ENCODE data around the gene NR3C2.

The NR3C2 gene

DNA sequence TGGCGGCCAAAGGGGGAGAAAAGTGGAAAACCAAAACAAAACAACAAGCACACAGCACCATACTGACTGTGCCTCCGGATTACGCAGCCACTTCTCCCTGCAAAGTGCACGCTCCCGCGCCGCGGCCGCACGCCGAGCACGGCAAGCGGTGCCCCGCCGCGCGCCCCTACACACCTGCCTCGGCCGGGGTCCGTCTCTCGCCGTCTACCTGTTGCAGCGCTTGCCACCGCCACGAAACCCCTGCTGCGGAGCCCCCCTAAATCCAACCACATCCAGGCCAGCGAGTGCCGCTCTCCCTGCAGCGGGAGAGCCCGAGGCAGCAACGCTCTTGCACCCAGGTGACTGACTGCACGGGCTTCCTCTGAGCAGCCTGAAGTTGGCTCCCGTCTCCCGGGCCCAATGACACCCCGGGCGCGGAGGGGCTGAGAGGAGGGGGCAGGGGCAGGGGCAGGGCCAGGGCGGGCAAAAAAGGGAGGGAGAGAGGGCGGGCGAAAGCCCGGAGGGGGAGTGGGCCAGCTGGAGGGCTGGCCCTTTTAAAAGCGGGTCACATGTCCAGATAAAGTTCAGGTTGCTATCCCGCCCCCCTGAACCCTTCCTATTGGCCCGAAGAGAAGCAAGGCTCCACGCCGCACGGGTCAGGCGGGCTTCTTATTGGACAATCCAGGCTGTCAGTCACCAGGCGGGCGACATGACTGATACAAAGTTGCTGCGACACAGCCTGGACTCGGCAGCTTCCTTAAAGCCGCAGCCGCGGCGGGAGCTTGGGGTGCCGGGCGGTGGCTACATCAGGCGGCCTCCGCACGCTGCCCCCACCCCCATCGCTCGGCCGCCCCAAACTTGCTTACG lies at the start of gene NR3C2:
TSS of gene NR3C2 (minus strand) at position 429 of the 846 bp plus-strand sequence.
- DNase-seq (ENCODE audit: low read depth, low spot score), result peak; percentile 93

DNA sequence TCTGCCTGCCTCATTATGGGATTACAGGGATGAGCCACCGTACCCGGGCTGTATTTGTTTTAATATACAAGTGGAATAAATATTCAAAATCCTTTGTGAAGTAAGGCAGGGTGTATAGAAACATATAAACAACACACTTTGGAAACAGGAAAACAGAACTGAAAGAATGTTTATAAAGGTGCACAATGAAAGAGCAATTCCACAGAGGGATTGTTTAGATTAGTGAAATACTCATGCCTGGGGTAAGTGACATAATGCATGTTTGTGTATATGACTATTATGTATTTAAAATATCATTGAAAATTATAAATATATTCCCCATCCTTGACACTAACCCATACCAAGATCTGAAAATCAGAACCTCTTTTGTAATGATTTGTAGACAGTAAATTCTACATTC lies 45.0 kb upstream of the NR3C2 start:
- DNase-seq (ENCODE audit: low read depth, low spot score), result no peak

DNA sequence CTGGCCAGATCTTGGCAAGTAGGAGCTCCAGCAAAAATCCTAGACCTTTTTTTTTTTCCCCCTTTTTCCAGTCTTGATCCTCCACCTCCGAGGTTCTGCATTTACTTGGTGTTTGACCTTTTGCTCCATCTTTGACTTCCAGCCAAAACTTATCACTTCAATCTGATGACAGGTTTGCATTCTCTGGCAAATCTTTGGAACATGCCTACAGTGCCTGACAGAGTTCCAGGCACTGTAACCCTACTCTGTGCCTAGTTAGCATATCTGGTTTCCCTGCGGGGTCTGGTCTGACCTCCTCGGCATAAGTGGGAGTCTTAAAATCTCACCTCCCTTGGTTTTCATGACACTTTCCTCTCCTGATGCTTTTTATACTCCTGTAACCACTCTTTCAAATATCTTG lies 39.4 kb upstream of the NR3C2 start:
- DNase-seq (ENCODE audit: low read depth, low spot score), result no peak

DNA sequence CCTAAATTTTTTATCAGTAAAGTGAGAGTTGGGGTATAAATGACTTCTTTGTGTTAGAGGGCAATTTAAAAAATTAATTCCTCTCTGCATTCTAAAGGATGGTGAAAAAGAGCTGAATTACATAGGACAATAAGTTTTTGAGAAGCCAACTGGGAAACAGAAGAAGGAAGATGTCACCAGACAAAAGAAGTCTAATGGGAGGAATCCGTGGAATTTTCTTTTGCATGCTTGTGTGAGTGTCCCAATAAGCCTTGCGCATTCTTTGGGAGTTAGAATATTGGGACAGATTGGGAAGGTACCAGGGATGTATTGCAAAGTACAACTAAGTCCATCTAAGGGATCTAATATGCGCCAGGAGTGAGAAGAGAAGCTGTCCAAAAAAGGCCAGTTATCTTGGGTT lies 35.1 kb upstream of the NR3C2 start:
- no peak for DNase-seq (ENCODE audit: low read depth, low spot score)

DNA sequence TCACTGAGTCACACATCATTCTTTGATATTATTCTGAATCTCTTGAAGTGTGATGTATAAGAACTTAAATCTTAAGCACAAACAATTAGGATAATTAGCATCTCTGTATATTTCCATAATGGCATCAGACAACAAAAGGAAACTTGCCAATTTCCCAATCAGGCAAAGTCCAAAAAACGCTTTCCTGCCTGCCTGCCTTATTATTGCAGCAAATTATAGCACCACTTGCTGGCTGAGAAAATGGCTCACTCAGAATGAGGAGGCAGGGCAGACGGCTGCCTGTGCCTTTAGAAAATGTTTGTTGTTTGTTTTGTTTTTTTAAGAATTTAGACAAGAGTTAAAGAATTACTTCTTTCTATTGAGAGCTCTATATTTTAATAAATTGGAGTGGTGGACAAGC lies 27.7 kb upstream of the NR3C2 start:
- DNase-seq (ENCODE audit: low read depth, low spot score), result no peak

DNA sequence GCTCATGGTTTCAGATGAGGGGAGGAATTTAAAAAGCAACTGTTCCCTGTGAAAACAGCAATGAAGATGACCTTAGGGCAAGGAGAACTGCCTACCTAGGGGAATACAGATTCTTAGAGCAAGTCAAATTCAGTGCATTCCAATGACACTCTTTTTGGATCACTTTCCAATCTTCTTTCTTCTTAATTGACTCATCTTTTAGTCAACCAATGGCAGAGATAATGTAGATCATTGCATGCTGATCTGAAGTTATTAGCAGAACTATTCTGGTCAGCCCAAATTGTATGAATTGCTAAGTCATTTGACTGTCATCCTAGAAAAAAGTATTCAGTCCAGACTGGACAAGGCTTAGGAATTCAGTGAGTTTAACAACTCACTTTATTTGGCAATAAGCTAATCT lies 12.6 kb upstream of the NR3C2 start:
- DNase-seq (ENCODE audit: low read depth, low spot score), result no peak

DNA sequence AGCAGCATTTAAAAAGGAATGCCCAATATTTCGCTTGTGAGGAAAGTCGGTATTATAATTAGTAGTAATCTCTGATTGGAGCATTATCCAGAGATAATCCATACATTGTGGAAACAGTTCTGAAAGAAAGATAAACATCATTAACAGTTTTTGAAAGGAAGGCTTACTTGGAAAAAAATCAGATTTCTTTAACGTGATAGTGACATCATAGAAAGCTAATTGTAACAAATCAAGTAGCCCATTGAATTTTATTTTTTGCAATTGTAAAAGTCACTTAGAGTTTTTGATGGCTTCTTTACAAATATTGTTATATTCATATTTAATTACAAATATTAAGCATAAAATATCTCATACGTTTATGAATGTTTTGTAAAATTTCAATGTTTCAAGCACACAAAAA lies 11.6 kb upstream of the NR3C2 start:
- no peak for DNase-seq (ENCODE audit: low read depth, low spot score)

DNA sequence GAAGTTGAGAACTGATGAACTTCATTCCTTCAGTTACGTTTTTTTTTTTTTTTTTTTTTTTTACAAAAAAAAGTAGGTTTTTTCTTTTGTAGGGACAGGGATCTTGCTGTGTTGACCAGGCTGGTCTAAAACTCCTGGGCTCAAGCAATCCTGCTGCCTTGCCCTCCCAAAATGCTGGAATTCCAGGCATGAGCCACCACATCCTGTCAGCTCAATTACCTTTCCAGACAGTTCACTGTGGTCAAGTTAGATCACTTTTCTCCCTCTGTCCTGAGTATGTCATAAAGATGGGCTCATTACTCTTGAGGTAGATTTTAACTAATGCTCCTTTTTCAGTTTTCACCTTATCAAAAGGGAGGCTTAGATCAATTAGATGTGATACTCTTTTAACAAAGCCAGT lies 10.8 kb upstream of the NR3C2 start:
- no peak for DNase-seq (ENCODE audit: low read depth, low spot score)

DNA sequence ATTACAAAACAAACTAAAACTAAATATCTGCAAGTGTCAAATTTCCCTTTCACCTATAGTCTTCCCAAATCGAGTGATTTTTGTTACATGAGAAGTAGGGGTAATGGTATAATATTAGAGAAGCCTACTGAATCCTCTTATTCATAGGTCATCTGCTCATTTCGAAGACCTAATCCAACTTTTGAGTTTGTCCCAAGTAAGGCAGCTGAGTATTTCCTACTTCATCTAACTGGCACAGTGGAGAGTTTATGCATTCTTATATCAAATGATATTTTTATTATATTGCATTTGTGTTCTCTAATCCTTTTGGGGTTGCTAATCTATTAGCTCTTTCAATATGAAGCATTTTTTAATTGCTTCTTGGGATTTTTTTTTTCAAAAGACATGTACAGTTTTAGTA lies 7.7 kb upstream of the NR3C2 start:
- DNase-seq (ENCODE audit: low read depth, low spot score), result no peak

DNA sequence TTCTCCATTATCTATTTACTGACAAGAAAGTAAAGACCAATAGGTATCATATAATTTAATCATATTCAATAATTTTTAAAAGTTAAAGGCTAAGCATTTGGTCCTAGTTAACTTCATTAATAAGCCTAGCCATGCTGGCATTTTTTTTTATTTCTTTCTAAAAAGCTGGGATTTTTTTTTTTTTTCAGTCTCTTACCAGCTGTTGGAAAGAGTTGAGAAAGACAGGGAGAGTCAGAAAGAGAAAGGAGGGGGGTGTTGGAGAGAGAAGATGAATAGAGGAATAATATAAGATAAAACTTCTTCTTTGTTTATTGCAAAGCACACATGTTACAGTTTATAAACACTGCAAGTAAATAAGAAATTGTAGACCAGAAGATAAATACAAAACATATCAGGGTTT lies 5.9 kb upstream of the NR3C2 start:
- no peak for DNase-seq (ENCODE audit: low read depth, low spot score)

DNA sequence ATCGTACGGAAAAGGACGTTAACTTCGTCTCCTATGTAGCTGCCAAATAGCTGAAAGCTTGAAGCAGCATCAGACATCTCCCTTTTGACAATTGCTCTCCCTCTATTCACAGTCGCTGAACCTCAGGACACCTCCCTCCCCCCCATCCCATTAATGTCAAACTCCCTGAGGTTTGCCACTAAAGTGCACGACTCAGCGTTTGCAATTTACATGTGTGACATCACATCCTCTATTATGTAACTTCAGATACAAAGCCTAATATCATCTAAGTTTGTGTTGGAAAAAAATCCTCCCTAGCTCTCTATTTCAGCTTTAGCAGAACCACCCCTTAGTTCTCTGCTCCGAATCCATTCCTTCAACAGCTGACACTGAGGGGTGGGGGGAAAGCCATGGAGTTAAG lies 5.5 kb upstream of the NR3C2 start:
- no peak for DNase-seq (ENCODE audit: low read depth, low spot score)

DNA sequence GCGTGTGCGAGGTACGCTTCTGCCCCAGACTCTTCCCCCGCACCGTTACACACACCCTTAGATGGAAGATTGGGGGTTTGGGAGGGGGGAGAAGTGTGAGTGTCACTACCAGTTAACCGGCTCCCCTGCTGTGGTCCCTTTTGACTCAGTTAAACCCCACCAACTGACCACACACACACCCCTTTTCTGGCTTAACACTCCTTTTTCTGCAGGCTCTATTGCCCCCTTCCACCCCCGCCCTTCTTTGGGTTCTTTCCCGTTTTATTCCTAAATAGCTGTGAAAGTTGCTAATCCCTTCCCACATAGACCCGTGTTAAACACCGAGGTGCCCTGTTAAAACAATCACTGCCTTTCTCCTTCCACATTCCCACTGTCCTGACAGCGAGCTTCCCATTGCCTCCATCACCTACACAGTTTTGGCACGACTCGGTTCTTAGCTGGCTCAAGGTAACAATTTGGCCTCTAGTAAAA lies 3.7 kb upstream of the NR3C2 start:
- no peak for DNase-seq (ENCODE audit: low read depth, low spot score)

DNA sequence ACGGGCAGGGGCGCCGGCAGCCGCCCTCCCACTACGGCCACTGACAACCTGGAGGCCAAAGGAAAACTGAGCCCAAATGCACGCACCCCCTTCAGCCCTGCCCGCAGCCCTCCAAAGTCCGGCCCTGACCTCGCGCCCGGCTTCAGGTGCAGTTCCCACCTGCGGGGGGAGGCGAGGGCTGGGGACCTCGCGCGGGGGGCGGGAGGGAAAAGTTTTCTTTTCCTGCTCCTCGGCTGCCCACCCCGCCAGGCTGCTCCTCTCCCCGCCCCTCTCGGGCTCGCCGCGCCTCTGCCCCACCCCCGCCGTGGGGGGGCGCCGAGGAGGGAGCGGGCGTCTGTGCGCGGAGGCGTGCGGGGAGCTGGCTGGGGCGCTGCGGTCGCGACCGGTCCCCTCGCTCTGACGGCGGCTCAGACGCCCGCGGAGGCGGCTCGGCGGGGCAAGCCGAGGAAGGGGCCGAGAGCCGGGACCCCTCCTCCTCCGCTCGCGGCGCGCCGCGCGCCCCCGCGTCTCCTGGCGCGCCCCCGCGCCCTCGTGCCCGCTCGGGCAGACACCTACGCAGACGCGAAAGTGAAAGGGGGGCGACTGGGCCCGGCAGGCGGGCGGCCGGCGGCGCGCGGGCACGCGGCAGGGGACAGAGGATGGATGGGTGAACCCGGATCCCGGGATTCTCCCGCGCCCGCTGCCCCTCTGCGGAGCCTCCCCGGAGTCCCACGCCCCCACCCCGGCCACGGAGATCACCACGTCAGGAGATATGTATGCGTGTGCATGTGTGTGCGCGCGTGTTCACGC lies 3.1 kb upstream of the NR3C2 start:
- DNase-seq (ENCODE audit: low read depth, low spot score), result peak; percentile 37

DNA sequence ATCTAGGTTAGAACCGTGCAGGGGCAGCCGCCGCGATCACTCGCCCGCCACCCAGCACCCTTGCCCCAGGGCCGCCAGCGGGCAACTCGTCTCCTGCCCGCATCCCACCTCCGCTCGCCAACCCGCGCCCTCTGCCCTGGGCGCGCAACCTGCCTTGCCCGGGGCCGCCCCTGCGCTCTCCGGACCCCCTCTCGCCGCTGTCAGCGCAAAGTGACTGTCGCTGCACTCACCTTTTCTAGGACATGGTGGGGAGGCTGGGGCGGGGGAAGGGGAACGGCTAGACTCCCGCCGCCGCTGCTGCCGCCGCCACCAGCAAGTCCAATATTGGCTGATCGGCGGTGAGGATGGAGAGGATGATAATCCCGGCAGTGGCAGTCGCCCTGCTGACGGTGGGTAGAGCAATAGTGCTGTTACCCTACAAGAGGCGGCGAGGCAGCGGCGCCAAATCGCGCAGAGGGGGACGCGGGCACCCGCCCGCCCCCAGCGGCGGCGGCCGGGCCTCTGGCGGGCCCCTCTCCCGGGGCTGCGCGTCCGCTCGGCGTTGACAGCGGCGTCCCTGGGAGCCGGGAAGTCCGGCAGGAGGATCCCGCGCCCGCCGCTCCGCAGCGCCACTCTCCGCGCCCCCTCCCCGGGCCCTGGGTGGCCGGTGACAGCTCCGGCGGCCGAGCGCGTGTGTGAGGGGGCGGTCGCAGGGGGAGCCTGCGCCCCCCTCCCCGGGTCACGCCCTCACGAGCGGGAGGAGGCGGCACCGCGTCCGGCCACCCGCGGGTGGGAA lies 2.3 kb upstream of the NR3C2 start:
- peak; percentile 14 for DNase-seq (ENCODE audit: low read depth, low spot score)

DNA sequence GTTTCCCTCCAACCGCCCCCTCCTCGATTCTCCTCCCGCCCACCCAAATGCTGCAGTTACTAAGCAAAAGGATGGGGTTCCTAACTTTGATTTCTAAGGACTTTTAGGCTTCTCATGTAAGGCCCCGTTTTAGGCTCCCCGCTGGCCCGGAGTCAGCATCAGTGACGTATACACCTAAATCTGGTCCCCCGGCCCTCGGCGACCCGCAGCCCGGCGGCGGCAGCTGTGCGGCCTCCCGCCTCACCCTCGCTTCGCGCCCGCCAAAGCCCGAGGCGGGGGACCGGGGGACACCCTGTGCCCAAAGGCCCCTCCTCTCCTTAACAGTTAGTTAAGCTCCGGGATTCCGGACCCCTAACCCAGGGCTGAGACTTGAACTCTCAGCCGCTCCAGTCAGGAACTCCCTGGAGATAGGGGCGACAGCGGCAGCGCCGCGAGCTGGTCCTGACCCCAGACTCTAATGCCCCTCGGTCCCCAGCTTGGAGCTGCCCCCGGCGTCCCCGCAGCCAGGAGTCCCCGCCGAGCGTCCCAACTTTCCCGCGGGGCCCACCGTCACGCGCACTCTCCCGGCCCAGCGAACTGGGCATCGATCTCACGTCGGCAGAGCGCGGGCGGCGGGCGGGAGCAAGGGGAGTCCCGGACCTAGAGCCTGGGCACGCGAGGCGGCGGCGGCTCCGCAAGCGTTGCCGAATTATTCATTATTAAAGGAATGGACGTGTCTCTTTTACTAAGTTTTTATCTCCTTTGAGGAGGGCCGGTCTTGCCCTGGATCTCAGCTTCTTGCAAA lies 1.5 kb upstream of the NR3C2 start:
- no peak for DNase-seq (ENCODE audit: low read depth, low spot score)

DNA sequence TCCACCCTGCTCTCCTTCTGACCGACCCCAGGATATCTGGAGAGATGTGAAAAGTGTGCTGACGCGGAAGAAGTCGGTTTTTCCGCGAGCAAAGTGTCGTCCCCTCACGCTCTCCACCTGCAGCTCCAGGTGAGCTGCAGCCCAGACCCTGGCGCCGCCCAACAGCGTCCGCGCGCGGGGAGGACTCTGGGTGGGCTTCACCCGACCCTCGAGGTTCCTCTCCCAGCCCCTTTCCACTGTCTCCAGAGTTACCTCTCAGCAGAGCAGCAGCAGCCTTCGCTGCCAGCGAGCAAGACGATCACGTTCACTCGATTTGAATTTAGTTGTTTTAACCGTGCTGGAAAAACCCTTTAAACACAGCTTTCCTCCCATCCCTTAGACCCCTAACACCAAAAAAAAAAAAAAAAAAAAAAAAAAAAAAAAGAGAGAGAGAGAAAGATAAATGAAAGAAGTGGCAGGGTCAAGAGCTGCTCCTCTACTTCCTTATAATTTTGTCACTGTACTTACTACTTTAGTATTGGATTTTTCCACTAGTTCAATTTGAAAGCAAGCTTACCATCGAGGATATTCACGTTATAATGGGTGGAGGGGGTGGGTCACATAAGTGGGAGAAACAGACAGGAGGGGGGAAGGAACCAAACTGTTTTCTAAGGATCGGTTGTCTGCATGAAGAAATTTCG lies 758 bp upstream of the NR3C2 start:
- DNase-seq (ENCODE audit: low read depth, low spot score), result no peak

DNA sequence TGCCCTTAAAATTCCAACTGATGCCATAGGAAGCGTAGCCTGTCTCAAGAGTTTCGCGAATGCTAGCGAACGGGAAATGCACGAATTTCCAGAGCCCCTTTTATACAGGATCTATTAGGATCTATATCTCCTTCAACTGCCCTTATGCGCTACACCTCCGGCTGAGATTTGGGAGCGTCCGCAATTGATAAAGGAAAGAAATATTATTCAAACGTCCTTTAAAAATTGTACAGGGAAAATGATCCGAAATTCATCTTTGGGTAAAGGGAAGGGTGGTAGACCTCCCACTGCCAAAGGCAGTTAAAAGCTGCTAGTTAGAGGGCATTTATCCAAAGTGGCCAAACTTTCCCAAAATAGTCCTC lies 609 bp downstream of the NR3C2 start:
- no peak for DNase-seq (ENCODE audit: low read depth, low spot score)

DNA sequence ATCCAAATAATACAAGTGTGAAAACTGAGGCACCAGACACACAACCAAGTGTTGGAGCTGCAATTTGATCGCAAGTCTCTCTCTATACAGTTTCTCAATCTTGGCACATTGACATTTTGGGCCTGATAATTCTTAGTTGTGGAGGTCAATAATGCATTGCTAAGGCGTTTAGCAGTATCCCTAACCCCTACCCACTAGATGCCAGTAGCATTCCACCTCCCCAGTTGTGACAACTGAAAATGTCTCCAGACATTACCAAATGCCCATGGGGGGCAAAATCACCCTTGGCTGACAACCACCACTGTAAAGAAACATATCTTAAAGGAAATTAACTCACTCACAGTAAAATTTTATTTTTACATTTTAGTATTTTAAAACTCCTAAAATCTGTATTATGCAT lies 4.2 kb downstream of the NR3C2 start:
- no peak for DNase-seq (ENCODE audit: low read depth, low spot score)

DNA sequence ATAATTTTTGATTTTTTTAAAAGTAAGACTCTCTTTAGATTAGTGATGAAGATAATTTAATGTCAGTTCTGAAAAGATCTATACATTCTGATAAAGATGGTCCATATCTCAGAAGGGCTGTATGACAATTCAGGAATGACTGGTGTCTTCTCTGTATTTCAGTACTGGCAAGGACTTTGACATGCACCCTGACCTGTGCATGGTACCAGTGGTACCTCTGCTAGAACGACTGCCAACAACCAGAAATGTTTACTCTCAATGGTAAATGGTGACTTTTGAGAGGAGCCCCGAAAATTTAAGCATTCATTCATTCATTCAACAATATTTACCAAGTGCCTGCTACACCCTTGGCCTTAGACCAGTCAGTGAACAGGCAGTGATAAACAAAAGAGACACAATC lies 4.8 kb downstream of the NR3C2 start:
- DNase-seq (ENCODE audit: low read depth, low spot score), result no peak

DNA sequence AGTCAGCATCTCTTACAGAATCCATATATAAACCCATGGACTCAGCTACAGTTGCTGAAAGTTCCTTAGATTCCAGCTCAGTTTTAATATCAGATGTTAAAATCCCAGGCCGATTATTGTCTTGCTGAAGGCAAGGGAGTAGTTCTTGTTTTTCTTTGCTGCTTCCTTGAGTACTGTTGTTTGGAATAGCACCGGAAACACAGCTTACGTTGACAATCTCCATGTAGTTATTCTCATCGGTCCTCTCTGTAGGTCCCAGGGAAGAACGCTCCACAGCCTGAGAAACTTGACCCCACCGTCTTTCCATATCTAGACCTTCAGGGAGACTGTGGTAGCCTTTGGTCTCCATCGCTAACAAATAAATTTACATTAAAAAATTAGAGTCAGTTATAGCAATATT lies 5.7 kb downstream of the NR3C2 start:
- DNase-seq (ENCODE audit: low read depth, low spot score), result no peak

Measured in activated CD4-positive, CD25-positive, alpha-beta regulatory T cell treated with anti-CD3 and anti-CD28 coated beads, Interleukin-2, amount 50 U/mL, for 16 hours (primary cell).